Measurements from ENCODE around the gene YY2.

DNA sequence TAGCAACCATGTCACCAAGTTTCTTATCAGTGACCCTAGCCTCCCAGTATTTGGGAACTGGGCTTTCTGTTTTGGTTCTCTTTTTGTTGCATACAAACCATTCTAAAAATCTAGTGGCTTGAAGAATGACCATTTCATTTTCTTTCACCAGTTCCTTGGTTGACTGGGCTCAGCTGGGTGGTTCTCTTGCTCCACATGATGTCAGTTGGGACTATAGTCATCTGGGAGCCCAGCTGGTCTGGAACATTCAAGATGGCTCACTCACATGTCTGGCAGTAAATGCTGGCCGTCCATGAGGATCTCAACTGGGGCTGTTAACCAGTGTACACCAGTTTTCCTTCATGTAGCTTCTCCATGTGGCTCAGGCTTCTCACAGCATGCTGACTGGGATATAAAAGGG is 44.0 kb upstream of the YY2 start:
- no peak for TF ChIP-seq POLR2AphosphoS5 (IDR thresholded peaks at IDR 0.05)
- TF ChIP-seq, protein P1, sequence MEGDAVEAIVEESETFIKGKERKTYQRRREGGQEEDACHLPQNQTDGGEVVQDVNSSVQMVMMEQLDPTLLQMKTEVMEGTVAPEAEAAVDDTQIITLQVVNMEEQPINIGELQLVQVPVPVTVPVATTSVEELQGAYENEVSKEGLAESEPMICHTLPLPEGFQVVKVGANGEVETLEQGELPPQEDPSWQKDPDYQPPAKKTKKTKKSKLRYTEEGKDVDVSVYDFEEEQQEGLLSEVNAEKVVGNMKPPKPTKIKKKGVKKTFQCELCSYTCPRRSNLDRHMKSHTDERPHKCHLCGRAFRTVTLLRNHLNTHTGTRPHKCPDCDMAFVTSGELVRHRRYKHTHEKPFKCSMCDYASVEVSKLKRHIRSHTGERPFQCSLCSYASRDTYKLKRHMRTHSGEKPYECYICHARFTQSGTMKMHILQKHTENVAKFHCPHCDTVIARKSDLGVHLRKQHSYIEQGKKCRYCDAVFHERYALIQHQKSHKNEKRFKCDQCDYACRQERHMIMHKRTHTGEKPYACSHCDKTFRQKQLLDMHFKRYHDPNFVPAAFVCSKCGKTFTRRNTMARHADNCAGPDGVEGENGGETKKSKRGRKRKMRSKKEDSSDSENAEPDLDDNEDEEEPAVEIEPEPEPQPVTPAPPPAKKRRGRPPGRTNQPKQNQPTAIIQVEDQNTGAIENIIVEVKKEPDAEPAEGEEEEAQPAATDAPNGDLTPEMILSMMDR (IDR thresholded peaks at IDR 0.05) = no peak
- no peak for TF ChIP-seq EP300 (IDR thresholded peaks at IDR 0.05)
- TF ChIP-seq POLR2A (IDR thresholded peaks at IDR 0.05) = no peak

All from stomach (tissue), 4 donors.